Osteocyte (in vitro differentiated cells): ENCODE results near the gene GABRR2. TPM values are rescaled to one million over a fixed set of nuclear protein-coding genes. Genes with fewer than 3 reads are reported as not detected.

ENCODE experiments used
- DNase-seq: peaks from one replicate; pipeline ENCODE4 v3.0.0; 2021; ENCODE audit warnings: mixed read lengths; ENCODE audit not compliant: unreplicated experiment; ENCODE audit errors: extremely low spot score
- H3K27ac Mint-ChIP-seq: one replicate; pipeline ENCODE4 v1.8.0; 2021; ENCODE audit warnings: mild to moderate bottlenecking, mixed read lengths; ENCODE audit not compliant: unreplicated experiment
- H3K27me3 Mint-ChIP-seq: one replicate; pipeline ENCODE4 v1.8.0; 2021; ENCODE audit warnings: mixed read lengths; ENCODE audit not compliant: unreplicated experiment
- H3K36me3 Mint-ChIP-seq: one replicate; pipeline ENCODE4 v1.8.0; 2021; ENCODE audit warnings: mixed read lengths; ENCODE audit not compliant: unreplicated experiment
- H3K4me1 Mint-ChIP-seq: one replicate; pipeline ENCODE4 v1.8.0; 2021; ENCODE audit warnings: mixed read lengths; ENCODE audit not compliant: unreplicated experiment
- H3K4me3 Mint-ChIP-seq: one replicate; pipeline ENCODE4 v1.8.0; 2021; ENCODE audit warnings: mild to moderate bottlenecking, moderate library complexity, mixed read lengths; ENCODE audit not compliant: unreplicated experiment
- H3K9me3 Mint-ChIP-seq: one replicate; pipeline ENCODE4 v1.8.0; 2021; ENCODE audit warnings: mixed read lengths; ENCODE audit not compliant: unreplicated experiment
- total RNA-seq: library from RNA; stranded (reverse); gene quantifications from 2 replicates; pipeline ENCODE4 v1.2.1, GENCODE V29; 2021
- TF ChIP-seq, protein P1 (sequence below): fragments of 200-600 bp; sonication (generic); IDR thresholded peaks from 2 replicates; pipeline ENCODE4 v1.5.0; 2021; ENCODE audit warnings: antibody characterized with exemption, mild to moderate bottlenecking, moderate library complexity

The GABRR2 gene
- total RNA-seq, 1 donor from 2014 or later, result 0.97 TPM

DNA sequence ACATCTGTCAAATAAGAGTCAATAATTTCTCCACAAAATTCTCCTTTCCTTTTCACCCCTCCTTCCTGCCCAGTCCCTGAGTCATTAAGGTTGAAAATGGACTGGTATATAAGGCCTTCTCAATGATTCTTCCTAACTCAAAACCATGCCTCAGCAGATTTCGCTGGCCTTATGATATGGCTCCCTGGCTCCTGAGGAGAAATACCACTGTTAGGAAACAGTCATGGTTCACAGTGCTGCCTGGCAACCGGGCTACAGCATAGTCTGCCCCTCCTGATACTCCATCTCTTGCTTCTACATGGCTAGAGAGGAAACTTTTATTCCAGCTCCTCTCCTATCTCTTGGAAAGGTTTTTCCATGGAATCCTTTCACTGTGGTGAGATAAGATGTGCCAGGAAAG, 32.7 kb upstream of the GABRR2 start:
- no peak for DNase-seq
- Mint-ChIP-seq H3K27me3 (no peaks in the 10 kb centered on the region), H3K4me1 (peaks cover 45% of the 10 kb centered on the region), H3K9me3 (no peaks in the 10 kb centered on the region), H3K36me3 (peaks cover 3% of the 10 kb centered on the region), H3K27ac (peak overlapping the region; percentile 58), H3K4me3 (no peak overlapping the region)
- TF ChIP-seq, protein P1, sequence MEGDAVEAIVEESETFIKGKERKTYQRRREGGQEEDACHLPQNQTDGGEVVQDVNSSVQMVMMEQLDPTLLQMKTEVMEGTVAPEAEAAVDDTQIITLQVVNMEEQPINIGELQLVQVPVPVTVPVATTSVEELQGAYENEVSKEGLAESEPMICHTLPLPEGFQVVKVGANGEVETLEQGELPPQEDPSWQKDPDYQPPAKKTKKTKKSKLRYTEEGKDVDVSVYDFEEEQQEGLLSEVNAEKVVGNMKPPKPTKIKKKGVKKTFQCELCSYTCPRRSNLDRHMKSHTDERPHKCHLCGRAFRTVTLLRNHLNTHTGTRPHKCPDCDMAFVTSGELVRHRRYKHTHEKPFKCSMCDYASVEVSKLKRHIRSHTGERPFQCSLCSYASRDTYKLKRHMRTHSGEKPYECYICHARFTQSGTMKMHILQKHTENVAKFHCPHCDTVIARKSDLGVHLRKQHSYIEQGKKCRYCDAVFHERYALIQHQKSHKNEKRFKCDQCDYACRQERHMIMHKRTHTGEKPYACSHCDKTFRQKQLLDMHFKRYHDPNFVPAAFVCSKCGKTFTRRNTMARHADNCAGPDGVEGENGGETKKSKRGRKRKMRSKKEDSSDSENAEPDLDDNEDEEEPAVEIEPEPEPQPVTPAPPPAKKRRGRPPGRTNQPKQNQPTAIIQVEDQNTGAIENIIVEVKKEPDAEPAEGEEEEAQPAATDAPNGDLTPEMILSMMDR, result no peak

DNA sequence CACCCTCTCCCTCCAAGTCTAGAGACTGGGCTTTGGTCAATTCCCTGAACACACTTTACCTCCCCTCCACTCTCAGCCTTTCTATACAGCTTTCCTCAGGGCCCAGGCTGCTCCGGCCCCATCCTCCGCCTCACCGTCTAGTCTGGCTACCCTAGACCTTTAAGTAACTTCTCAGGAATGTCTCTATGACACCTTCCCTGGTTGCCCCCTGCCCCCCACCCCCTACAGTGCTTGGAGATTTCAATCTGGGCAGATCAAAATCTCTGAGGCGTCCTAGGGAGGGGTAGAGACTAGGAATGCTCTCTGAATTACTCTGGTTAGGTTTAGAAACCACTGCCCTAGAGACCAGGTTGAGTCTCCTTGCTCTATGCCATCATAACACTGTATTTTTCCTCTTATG, 31.3 kb upstream of the GABRR2 start:
- TF ChIP-seq, protein P1, result no peak
- Mint-ChIP-seq H3K4me1 (peaks cover 40% of the 10 kb centered on the region), H3K27me3 (no peaks in the 10 kb centered on the region), H3K36me3 (peaks cover 6% of the 10 kb centered on the region), H3K9me3 (no peaks in the 10 kb centered on the region), H3K4me3 (no peak overlapping the region), H3K27ac (no peak overlapping the region)
- no peak for DNase-seq

DNA sequence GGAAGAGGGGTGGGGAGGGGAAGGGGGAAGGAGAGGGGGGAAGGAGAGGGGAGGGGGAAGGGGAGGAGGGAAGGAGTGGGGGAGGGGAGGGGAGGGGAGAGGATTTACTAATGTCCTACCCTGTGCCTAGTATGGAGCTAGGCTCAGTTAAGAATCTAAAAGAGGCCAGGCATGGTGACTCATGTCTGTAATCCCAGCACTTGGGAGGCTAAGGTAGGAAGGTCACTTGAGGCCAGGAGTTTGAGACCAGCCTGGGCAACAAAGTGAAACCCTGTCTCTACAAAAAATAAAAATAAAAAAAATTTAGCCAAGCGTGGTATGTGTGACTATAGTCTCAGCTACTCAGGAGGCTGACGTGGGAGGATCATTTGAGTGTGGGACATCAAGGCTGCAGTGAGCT, 24.5 kb upstream of the GABRR2 start:
- Mint-ChIP-seq H3K36me3 (peaks cover 34% of the 10 kb centered on the region), H3K4me3 (no peak overlapping the region), H3K4me1 (no peaks in the 10 kb centered on the region), H3K27ac (no peak overlapping the region), H3K9me3 (no peaks in the 10 kb centered on the region), H3K27me3 (no peaks in the 10 kb centered on the region)
- TF ChIP-seq, protein P1, result no peak
- no peak for DNase-seq

DNA sequence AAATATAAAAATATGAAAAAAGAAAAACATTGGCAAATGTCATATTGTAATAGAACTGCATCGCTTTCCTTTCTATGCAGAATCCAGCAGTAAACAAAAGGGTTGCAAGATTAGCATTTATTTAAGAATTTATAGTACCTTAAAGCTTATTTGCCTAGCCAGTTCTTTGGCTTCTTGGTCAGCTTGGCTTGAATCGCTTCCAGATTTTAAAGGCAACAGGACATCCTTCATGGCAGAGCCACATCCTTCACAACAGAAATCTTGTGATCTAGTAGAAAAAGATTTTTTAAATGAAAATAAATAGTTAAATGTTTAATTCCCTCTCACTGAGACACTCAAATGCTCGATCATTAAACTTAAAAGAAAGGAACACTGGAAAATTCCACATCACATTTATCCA, 20.1 kb upstream of the GABRR2 start:
- Mint-ChIP-seq H3K36me3 (peaks cover 40% of the 10 kb centered on the region), H3K27ac (no peak overlapping the region), H3K27me3 (no peaks in the 10 kb centered on the region), H3K4me3 (no peak overlapping the region), H3K9me3 (no peaks in the 10 kb centered on the region), H3K4me1 (no peaks in the 10 kb centered on the region)
- TF ChIP-seq, protein P1, result no peak
- no peak for DNase-seq

DNA sequence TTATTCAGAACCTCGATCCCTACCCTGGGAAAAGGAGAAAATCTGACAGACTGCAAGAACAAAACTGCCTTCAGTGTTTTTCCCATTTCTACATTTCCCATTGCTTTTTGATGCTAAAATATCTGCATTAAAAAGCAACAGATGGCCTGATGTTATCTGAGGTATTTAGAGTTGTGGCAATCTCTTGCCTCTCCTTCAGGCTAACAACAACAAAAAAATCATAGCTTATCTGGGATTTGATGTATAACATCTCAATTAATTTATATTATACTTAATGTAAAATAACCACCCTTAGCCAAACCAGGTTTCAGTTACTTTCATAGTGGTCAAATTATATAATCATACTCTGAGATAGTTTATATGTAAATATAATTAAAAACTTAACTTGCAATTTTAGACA, 15.8 kb upstream of the GABRR2 start:
- TF ChIP-seq, protein P1, result no peak
- peaks cover 43% of the 10 kb centered on the region for H3K36me3 Mint-ChIP-seq
- no peak for DNase-seq
- no peak overlapping the region for H3K27ac Mint-ChIP-seq
- H3K9me3 Mint-ChIP-seq, result no peaks in the 10 kb centered on the region
- no peak overlapping the region for H3K4me3 Mint-ChIP-seq
- H3K4me1 Mint-ChIP-seq, result no peaks in the 10 kb centered on the region
- H3K27me3 Mint-ChIP-seq, result no peaks in the 10 kb centered on the region
